Activated naive CD4-positive, alpha-beta T cell treated with anti-CD3 and anti-CD28 coated beads, Interleukin-2, amount 50 U/mL, for 24 hours (primary cell): ENCODE data around the gene PTER.

Experiments used
- H3K27ac Mint-ChIP-seq: one replicate; pipeline ENCODE4 v1.8.0; 2021; ENCODE audit warnings: mild to moderate bottlenecking, mixed read lengths
- H3K27me3 Mint-ChIP-seq: one replicate; pipeline ENCODE4 v1.8.0; 2021; ENCODE audit warnings: mixed read lengths
- H3K36me3 Mint-ChIP-seq: one replicate; pipeline ENCODE4 v1.8.0; 2021; ENCODE audit warnings: mixed read lengths
- H3K4me1 Mint-ChIP-seq: one replicate; pipeline ENCODE4 v1.8.0; 2021; ENCODE audit warnings: mixed read lengths
- H3K4me3 Mint-ChIP-seq: one replicate; pipeline ENCODE4 v1.8.0; 2021; ENCODE audit warnings: mild to moderate bottlenecking, mixed read lengths
- H3K9me3 Mint-ChIP-seq: one replicate; pipeline ENCODE4 v1.8.0; 2021; ENCODE audit warnings: mixed read lengths

The PTER gene

GRCh38 chr10:16559236-16559773, 122.5 kb downstream of the PTER start:
- Mint-ChIP-seq H3K4me1 (no peaks in the 10 kb centered on the region), H3K36me3 (no peaks in the 10 kb centered on the region), H3K4me3 (no peak overlapping the region), H3K27ac (no peak overlapping the region), H3K9me3 (peaks cover 5% of the 10 kb centered on the region), H3K27me3 (peaks cover 14% of the 10 kb centered on the region)

- Mint-ChIP-seq H3K9me3 (no peaks in the 10 kb centered on the region), H3K27me3 (peaks cover 26% of the 10 kb centered on the region), H3K27ac (no peak overlapping the region), H3K4me3 (no peak overlapping the region), H3K36me3 (no peaks in the 10 kb centered on the region), H3K4me1 (peaks cover 3% of the 10 kb centered on the region)
Measured at GRCh38 chr10:16562891-16563290, 126.1 kb downstream of the PTER start.
